T-helper 2 cell treated with Interferon-gamma antibody and Interleukin-4, amounts not matched to agents 5 μg/mL and 100 μg/mL, for 36 hours (primary cell): Measurements from ENCODE around the gene GRAP.

ENCODE experiments used
- DNase-seq: peaks from one replicate; pipeline ENCODE4 v3.0.0; 2021; ENCODE audit warnings: low spot score
- H3K27ac Mint-ChIP-seq: one replicate; pipeline ENCODE4 v1.8.0; 2021; ENCODE audit warnings: mild to moderate bottlenecking, mixed read lengths
- H3K27me3 Mint-ChIP-seq: one replicate; pipeline ENCODE4 v1.8.0; 2021; ENCODE audit warnings: low read depth, mixed read lengths
- H3K36me3 Mint-ChIP-seq: one replicate; pipeline ENCODE4 v1.8.0; 2021; ENCODE audit warnings: low read depth, mixed read lengths
- H3K4me1 Mint-ChIP-seq: one replicate; pipeline ENCODE4 v1.8.0; 2021; ENCODE audit warnings: low read depth, mixed read lengths
- H3K4me3 Mint-ChIP-seq: one replicate; pipeline ENCODE4 v1.8.0; 2022; ENCODE audit warnings: mild to moderate bottlenecking, moderate library complexity, mixed read lengths
- H3K9me3 Mint-ChIP-seq: one replicate; pipeline ENCODE4 v1.8.0; 2021; ENCODE audit warnings: mixed read lengths

GRAP gene

DNA sequence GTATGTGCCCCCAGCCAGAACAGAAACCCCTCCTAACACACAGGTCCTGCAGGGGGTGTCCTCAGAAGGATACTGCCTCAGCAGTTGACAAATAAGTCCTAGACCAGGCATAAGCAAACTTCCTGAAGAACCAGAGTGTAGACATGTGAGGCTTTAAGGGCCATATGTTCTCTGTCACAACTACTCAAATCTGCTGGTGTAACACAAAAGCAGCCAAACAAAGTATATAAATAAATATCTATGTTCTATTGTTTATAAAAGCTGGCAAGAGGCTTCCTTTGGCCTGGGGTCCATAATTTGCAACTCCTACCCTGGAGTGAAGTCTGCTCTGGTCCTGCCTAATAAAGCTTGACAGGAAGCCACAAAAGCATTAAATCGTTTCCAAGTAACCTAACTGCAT, 52.1 kb downstream of the GRAP start:
- no peak for DNase-seq
- peaks cover 14% of the 10 kb centered on the region for H3K9me3 Mint-ChIP-seq
- H3K36me3 Mint-ChIP-seq: peaks cover 20% of the 10 kb centered on the region
- no peak overlapping the region for H3K27ac Mint-ChIP-seq
- peaks cover 12% of the 10 kb centered on the region for H3K4me1 Mint-ChIP-seq
- H3K27me3 Mint-ChIP-seq: no peaks in the 10 kb centered on the region
- H3K4me3 Mint-ChIP-seq: no peak overlapping the region

DNA sequence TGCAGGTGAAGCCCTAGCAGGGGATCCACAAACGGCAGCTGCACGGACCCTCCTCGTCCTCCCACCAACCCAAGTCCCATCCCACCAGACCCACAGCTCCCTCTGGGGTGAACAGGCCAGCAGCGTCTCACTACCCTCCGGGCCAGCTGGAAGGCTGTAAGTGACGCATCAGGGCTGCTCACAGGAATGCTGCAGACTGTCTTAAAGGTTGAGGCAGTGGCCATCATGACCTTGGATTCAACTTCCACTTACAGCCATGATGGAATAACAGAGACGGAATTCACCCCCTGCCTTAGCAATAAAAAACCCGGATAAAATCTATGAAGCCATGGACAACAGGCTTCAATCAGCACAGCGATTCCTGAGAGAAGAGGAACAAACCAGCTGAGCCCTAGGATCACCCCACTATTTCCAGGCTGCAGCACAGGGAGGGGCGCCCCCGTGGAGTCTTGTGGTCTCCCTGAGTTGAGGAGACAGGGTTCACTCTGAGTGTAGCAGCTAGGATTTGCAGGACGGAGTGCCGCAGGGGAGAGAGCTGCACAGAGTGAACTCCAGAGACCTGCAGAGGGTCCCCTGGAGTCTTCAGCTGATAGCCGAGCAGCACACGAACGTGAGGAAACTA, 52.7 kb downstream of the GRAP start:
- peaks cover 12% of the 10 kb centered on the region for H3K4me1 Mint-ChIP-seq

DNA sequence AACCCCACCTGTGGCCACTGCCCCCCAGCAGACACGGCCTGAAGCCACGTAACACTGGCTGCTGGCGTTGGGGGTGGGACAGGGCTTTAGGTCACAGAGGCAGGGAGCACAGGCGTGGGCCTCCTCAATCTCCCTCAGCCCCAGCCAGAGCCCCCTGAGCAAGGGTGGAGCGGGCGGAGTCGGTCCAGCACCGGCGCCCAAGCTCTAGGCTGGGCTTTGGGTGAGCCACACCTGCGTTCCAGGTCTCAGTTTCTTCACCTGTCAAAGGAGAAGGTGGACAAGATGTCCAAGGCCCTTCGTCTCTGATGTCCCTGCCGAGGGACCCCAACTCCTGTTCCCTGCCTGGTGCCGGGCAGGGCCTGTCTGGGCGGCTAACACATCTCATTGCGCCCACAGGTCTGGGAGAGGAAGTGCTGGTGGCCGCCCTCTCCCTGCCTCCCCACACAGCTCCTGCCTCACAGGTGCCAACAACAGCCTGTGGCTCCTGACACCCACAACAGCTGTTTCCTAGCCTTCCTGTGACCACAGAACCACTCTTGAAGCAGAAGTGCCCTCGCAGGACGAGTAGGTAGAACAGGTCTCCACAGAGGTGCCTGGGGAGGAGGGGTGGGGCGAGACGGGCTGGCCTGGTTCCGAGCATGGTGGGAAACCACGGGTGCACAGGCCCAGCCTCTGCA, 54.2 kb downstream of the GRAP start:
- Mint-ChIP-seq H3K4me1 (peaks cover 12% of the 10 kb centered on the region), H3K27me3 (no peaks in the 10 kb centered on the region), H3K36me3 (peaks cover 20% of the 10 kb centered on the region), H3K9me3 (peaks cover 14% of the 10 kb centered on the region), H3K27ac (no peak overlapping the region), H3K4me3 (no peak overlapping the region)
- no peak for DNase-seq

More for the DNA sequence above, 52.7 kb downstream of the GRAP start:
- no peak for DNase-seq
- no peak overlapping the region for H3K4me3 Mint-ChIP-seq
- H3K9me3 Mint-ChIP-seq: peaks cover 14% of the 10 kb centered on the region
- H3K27ac Mint-ChIP-seq: no peak overlapping the region
- H3K27me3 Mint-ChIP-seq: no peaks in the 10 kb centered on the region
- H3K36me3 Mint-ChIP-seq: peaks cover 20% of the 10 kb centered on the region

DNA sequence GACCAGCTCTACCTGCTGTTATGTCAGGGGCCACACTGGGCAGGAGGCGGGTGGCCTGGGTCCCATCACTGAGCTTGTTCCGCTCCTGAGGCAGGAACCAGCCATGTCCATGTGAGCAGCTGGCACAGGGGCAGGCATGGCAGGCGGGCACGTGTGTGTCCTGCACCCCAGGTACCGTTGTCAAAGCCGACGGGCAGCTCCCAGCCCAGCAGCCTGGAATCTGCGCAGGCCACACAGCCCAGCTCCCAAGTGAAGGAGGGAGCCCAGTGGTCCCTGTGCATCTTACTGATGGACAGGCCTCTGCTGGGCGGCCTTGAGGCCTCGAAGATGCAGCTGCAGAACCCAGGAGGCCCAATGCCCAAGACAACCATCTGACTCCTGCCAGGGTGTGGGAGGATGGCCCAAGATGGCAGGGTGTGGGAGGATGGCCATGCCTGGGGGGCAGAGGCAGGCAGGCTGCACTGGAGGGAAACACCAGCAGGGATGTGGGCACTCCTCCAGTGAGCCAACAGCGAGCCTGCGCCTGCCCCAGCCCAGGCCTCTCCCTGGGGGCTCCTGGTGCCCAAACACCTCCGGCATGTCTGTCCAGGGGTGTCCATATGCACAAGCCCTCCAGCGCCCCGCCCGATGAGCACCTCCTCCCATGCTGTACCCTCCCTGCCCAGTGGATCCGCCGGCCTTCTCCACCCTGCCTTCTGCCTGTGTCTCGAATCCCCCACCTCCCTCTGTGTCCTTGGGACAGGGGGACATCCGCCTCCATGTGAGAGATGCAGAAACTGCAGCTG, 55.0 kb downstream of the GRAP start:
- H3K27me3 Mint-ChIP-seq: no peaks in the 10 kb centered on the region
- DNase-seq: no peak
- H3K27ac Mint-ChIP-seq: no peak overlapping the region
- H3K4me3 Mint-ChIP-seq: no peak overlapping the region
- H3K9me3 Mint-ChIP-seq: peaks cover 14% of the 10 kb centered on the region
- peaks cover 16% of the 10 kb centered on the region for H3K36me3 Mint-ChIP-seq
- H3K4me1 Mint-ChIP-seq: peaks cover 12% of the 10 kb centered on the region

DNA sequence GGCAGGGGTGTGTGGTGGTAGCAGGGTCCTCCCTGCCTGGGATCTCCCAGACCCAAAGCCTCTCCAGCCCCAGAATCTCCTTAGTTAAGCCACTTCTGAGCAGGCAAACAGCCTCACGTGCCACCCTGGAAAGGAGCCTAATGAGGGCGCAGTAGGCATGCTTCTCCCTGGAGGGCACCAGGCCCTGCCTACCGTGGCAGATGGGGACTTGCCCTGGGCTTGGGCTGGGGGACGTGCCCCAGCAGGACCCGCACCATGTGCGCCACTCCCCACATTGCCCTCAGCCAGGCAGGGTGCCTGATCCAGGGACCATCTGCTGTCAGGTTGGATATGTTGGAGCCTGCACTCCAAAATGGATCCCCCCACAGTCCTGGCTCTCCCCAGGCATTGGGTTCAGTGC, 56.4 kb downstream of the GRAP start:
- H3K4me3 Mint-ChIP-seq: no peak overlapping the region
- H3K27ac Mint-ChIP-seq: no peak overlapping the region
- H3K27me3 Mint-ChIP-seq: no peaks in the 10 kb centered on the region
- no peak for DNase-seq
- peaks cover 6% of the 10 kb centered on the region for H3K9me3 Mint-ChIP-seq
- H3K36me3 Mint-ChIP-seq: peaks cover 8% of the 10 kb centered on the region
- H3K4me1 Mint-ChIP-seq: peaks cover 12% of the 10 kb centered on the region

DNA sequence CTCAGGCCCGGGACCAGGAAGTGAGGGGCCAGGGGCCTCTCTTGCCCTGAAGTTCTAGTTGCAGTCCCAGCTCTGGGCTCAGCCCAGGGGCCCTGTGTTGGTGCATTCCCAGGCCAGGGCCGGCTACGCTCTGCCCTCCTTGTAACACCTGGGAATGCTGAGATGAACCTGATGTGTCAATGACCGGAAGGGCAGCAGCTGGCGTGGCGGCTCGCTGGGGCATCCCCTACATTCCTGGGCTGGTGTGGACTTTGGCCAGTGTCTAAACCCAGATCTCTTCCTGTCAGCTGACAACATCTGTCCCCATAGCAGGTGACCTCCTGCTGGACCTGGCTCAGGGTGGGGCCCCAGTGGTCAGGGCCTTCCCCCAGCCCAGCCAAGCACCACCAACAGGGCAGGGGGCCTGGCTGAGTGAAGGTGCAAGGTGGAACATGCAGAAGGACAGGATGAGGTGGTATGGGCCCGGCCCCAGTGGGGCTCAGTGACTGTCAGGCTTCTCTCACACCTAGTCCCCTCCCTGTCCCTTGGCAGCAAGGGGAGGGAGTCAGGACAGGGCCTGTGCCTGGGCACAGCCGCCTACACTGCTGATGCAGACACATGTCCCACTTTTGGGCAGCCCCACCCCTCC, 58.1 kb downstream of the GRAP start:
- no peaks in the 10 kb centered on the region for H3K27me3 Mint-ChIP-seq
- no peaks in the 10 kb centered on the region for H3K9me3 Mint-ChIP-seq
- no peak overlapping the region for H3K27ac Mint-ChIP-seq
- no peak for DNase-seq
- peaks cover 10% of the 10 kb centered on the region for H3K4me1 Mint-ChIP-seq
- no peaks in the 10 kb centered on the region for H3K36me3 Mint-ChIP-seq
- no peak overlapping the region for H3K4me3 Mint-ChIP-seq

DNA sequence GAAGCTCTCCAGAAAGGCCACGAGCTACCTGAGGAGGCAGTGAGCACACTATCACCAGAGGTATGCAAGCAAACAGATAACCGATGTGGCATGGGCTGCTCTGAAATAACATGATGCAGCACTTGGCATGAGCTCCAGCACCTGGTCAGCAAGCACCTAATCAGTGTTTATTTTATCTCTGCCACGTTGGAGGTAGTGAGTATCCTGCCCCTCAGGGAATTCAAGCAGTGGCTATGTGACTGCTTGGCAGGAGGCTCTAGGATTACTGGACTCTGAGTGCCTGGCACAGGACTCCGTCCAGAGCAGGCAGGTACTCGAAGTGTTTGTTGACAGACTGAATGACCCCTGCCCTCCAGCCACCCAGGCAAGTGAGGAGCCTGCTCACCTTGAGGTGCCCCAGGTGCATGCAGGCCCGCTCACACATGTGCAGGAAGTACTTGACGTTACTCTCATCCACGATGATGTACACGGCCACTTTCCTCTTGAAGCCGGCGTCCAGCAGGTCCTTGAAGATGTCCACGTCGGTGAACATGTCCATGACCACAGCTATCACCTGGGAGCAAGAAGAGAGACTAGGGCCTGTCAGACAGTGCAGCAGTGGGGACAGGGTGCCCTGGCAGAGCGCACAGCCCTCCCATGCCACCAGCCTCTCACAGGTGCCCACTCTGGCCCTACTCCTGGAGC, 58.8 kb downstream of the GRAP start:
- Mint-ChIP-seq H3K27me3 (no peaks in the 10 kb centered on the region), H3K36me3 (no peaks in the 10 kb centered on the region), H3K4me1 (peaks cover 4% of the 10 kb centered on the region)

DNA sequence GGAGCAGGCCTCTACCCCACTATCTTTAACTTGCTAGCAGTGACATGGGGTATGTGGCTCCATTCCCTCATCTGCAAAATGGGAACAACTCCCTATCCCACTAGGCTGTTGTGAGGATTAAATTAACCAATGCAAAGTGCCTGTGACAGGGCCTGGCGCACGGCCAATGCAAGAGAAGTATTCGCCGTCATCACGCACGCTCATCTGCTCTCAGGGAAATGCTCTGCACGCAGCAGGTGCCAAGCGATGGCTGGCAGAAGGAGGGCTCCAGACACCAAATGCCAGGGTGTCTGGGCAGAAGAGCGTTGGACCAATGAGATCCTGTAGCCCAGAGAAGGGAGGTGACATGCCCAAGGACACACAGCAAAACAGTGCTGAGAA, 59.5 kb downstream of the GRAP start:
- Mint-ChIP-seq H3K36me3 (no peaks in the 10 kb centered on the region), H3K4me1 (no peaks in the 10 kb centered on the region), H3K27me3 (no peaks in the 10 kb centered on the region), H3K27ac (no peak overlapping the region), H3K4me3 (no peak overlapping the region), H3K9me3 (no peaks in the 10 kb centered on the region)
- no peak for DNase-seq

More for the DNA sequence above, 58.8 kb downstream of the GRAP start:
- no peak for DNase-seq
- Mint-ChIP-seq H3K27ac (no peak overlapping the region), H3K4me3 (no peak overlapping the region), H3K9me3 (no peaks in the 10 kb centered on the region)

DNA sequence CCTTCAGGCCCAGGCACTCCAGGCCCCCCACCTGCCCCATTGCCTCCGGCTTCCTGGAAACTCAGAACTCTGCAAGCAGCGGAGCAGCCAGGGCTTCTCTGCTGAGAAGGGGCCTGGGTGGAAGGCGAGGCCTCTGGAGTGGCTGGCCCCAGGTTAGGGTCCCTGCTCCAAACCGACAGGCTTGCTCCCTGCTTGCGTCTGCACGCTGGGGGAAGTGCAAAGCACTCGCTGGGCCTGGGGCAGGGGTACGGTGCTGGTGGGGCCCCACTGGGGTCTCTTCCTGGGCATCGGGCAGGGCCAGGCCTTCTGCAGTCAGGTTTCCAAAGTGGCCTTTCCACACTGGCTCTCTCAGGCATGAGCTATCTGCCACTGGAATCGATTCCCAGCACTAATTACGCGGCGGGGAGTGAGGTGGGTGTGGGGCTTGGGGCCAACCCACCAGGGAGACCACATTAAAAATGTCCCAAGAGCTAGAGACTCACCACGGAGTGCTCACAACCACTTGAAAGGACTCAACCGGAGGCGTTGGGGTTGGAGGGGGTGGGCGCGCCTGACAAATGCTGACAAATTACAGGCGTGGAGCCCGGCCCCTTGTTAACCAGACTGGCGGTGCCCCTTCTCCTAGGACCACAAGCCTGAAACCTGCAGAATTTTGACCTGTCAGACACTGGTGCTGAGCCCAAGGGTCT, 60.1 kb downstream of the GRAP start:
- no peaks in the 10 kb centered on the region for H3K27me3 Mint-ChIP-seq
- no peaks in the 10 kb centered on the region for H3K4me1 Mint-ChIP-seq
- DNase-seq: no peak
- no peak overlapping the region for H3K27ac Mint-ChIP-seq
- no peak overlapping the region for H3K4me3 Mint-ChIP-seq
- no peaks in the 10 kb centered on the region for H3K9me3 Mint-ChIP-seq
- no peaks in the 10 kb centered on the region for H3K36me3 Mint-ChIP-seq

DNA sequence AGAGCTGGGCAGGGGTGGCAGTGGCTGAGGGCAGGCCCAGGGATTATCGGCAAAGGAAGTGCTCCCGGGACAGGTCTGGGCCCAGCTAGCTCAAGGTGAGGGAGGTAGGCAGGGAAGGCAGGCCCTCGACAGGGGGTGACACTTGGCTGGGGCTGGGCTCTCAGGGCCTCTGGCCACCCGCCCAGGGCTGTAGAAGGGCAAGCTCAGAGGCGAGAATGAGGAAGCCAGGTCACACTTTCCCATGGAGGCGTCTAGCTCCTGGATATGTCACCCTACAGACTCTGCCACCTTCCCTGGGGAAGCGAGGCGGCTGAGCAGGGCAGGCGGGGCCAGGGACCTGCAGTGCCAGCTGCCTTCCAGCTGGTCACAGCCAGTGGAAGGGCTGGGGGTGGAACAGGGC, 61.3 kb downstream of the GRAP start:
- DNase-seq: no peak
- Mint-ChIP-seq H3K27ac (no peak overlapping the region), H3K36me3 (no peaks in the 10 kb centered on the region), H3K4me1 (no peaks in the 10 kb centered on the region), H3K4me3 (no peak overlapping the region), H3K9me3 (no peaks in the 10 kb centered on the region), H3K27me3 (no peaks in the 10 kb centered on the region)

DNA sequence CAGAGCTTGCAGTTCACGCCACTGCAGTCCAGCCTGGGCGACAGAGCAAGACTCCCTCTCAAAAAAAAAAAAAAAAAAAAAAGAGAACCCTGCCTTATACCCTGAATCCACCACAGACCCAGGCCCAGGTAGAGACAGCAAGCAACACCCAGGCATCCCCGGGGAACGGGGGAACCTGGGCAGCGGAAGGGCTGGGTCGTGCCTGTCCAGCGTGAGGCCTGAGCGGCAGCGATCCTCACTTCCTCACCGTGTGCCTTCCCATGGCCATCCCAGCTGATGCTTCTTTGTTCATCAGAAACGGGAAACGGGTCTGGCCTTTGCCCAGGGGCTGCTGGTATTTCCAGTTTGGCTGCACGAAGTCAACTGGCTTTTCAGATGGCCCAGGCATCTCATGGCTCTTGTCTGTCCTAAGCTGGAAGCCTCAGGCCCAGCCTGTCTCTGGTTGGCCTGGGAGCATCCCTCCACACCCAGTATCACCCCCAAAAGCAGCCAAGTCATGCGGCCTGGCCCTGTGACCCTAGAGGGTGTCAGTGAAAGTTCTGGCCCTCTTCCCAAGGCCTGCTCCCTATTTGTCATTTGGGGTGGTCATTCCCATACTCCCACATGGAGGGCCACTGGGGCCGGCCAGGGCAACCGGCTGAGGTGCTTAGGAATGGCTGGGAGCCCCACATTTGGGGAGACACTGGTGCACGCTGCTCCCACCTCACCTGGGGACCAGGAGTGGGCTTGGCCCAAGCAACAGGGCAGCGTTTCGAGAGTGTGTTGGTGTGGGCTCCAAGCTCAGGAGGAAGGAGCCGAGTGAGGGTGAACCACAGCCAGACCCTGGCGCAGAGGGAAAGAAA, 62.3 kb downstream of the GRAP start:
- Mint-ChIP-seq H3K27me3 (no peaks in the 10 kb centered on the region), H3K9me3 (no peaks in the 10 kb centered on the region), H3K4me1 (no peaks in the 10 kb centered on the region), H3K27ac (no peak overlapping the region), H3K4me3 (no peak overlapping the region), H3K36me3 (no peaks in the 10 kb centered on the region)
- no peak for DNase-seq

DNA sequence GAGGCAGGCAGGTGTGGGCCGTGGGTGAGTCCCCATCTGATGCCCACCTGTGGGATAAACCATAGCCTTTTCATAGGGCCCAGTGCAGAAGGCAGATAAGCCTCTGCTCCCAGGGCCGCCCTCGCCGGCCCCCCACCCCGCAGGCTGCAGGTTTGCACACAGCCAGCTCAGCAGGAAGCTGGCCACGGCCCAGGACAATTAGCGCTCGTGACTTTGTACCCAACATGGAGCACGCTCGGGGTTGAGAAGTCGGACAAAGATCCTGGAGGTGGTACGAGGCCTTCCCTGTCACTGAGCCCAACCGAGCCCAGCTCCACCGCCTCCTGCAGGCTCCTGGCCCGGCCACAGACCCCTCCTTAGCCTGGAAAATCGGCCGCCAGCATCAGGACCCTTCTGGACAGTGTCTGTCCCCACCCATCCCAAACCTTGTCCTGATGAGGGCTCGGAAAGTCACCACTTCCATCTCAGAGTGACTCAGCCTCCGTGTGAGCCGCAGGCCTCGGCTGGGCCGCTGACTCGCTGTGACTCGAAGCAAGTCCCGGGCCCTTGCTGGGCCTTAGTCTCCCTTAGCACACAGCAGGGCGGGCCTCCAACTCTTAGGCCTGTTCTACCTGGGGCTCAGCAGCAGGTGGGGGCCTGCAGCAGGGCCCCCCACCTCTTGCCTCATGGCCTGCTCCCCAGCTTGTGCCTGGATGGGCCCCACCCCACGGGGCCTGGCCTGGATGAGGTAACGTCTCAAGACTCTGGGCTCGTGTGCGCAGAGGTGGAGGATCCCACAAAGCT, 64.9 kb downstream of the GRAP start:
- Mint-ChIP-seq H3K27me3 (no peaks in the 10 kb centered on the region), H3K9me3 (no peaks in the 10 kb centered on the region), H3K36me3 (peaks cover 5% of the 10 kb centered on the region), H3K27ac (no peak overlapping the region), H3K4me3 (no peak overlapping the region), H3K4me1 (no peaks in the 10 kb centered on the region)
- no peak for DNase-seq
